DMS153 treated with DMSO at 0.1 percent for 48 hours (cell line): ENCODE data around the gene SMG6.

ENCODE experiments used
- DNase-seq: peaks from one replicate; lab custom pipeline; 2025; ENCODE audit not compliant: unreplicated experiment; lab: John Stamatoyannopoulos, UW

The SMG6 gene

GRCh38 chr17:2084036-2084765 is 219.4 kb downstream of the SMG6 start:
- DNase-seq: no peak

DNA sequence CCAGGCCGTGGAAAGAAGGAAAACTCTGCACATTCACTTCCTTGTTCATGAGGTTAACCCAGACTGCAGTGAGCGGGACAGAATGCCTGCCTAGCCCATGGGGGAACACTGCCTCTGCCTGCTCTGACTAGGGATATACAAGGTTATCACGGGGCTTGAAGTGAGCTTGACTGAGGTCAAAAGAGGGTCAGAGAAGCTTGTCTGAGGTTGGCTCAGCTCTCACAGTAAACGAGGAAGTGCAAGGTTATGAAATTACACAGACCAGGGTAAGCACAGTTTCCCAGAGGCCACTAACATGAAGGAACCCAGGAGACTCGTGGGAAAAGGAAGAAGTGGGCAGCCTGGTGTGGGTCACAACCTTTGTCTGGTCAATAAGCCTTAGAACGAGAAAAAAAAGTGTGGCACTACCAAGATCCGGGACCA is 220.0 kb downstream of the SMG6 start:
- DNase-seq: no peak

DNA sequence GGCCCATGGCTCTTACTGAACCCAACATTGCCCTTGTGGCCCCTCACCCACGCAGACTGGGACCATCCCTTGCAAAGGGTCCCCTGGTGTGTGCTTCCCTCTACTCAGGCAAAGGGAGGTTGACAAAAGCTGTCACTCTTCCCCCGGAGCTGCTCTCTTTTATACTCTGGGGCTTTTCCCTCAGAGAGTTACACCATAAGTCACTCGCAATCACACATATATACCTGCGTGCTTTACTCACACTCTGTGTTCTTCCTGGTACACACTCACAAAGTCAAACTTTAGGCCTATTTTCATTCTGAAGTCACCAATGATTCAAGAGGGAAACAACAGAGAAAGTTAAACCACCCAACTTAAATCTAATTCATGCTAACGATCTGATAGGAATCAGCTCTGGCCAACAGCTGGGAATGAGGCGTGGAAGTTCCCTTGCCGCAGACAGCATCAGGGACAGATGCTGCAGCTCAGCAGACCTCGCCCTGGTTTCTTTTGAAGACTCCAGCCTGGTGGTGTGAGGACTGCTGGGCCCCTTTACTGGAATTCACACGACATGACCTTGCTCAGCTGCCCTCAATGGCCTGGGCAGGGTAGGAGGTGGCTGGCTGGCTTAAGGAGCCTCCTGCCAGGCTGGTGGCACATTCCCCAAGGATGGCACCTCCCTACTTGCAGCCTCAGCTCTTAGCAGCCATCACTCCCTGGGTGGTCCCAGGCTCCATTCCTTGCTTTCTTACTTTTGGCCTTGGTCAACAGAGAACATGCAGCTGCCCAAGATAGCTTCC is 221.4 kb downstream of the SMG6 start:
- DNase-seq: no peak

GRCh38 chr17:2081564-2081963 is 222.0 kb downstream of the SMG6 start:
- DNase-seq: no peak

DNA sequence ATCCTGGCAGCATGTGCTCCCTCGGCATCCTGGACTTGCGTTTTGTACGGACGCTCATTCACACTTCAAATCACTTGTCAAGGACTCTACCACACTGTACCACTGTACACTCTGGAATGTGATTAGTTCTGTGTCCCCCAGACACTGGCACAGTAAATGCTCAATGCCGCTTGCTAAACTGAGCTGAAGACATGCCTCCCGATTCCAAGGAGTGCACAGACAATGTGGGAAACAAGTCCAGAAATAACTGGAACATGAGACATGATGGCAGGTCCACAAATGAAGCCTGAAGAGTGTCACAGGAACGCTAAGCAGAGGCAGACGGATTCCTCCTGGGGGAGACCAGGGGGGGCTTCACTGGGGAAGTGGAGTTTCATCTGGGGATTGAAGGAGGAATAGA is 226.5 kb downstream of the SMG6 start:
- no peak for DNase-seq

- no peak for DNase-seq
Observed at GRCh38 chr17:2076087-2076984, 227.2 kb downstream of the SMG6 start.

- no peak for DNase-seq
Observed at GRCh38 chr17:2075336-2076086, 228.1 kb downstream of the SMG6 start.

DNA sequence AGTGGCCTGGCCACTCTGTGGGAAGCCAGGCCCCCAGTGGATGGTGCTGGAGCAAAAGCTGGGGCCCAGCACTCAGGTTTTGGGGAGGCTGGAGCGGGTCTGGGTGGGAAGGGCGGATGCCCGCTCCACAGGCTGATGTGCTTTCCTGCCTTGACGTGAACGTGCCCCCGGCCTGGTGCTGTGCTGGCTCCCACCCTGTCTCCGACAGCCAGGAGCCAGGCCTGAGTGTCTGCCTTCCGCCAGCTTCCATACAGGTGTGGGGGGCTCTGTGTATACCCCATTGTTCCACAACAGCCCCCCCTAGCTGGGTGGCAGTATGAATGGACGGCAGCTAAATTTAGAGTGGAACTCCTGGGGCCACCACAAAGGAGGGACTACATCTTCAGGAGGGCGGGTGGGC is 228.7 kb downstream of the SMG6 start:
- no peak for DNase-seq

DNA sequence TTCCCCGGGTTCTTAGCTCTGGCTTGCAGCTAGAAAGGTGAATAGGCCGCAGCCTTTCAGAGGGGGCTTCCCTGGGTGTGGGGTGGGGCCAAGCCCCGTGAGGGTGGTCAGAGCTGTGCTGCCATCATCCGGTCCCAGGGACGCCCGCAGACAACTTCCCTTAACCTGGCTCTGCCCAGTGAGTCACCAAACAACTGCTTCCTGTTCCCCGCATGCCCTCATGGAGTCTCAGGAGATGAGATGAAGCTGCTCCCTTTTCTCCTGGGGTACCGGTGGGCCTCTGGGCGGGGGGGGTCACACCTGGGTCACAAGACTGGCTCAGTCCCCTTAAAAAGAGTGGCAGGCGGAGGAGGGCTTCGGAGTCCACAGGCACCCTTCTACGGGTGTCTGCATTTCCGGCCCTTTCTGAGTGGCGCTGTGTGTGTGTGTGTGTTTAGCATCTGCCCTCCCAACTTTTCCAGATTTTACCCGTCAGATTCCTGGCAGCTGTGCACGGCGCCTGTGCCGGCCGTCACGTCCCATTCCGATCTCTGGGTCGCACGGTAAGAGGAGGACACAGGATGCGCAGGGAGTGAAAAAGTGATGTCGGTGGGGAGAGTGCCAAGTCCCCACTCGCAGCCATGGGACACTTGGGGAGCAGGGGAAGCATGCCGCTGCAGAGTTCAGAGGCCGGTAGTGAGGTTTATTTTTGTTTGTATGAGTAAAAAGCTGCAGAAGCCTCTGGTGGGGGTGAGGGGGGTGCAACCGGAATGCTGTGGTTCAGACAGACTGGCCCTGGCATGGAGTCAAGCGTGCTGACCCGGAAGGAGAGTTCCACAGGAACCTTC is 231.9 kb downstream of the SMG6 start:
- DNase-seq: no peak

GRCh38 chr17:2071024-2071385 is 232.6 kb downstream of the SMG6 start:
- no peak for DNase-seq

DNA sequence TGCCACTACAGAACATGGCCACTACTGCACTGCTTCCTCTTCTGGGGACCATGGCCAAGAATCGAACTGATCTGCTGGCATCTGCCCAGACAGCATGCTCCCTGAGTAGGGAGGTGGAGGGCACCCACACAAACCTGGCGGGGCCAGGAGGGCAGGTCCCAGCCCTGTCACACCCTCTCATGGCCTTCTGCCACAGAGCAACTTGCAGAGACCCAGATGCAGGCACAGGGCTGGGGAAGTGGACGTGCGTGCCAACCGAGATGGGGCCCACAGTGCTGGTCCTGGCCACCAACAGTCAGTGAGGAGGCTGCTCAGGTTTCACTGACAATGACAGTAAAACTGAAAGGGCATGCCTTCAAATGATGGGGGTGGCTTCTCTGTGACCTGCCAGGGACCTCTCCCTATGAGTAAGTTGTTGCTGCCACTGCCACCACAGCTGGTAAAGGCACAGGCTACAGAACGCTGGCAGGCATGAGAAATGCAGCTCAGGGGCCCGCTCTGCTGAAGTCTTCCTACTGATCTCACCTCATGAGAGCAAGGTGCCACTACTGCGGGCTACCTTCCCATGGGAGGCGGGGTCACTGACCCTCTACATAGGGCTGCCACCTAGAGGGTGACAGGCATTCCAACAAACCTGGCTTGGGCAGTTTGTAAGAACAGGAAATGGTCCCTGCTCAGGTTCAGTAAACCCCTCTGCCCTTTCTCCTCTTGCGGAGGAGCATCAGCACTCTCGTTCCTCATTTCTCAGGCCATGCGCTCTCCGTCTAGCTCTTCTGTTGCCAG is 233.2 kb downstream of the SMG6 start:
- no peak for DNase-seq

DNA sequence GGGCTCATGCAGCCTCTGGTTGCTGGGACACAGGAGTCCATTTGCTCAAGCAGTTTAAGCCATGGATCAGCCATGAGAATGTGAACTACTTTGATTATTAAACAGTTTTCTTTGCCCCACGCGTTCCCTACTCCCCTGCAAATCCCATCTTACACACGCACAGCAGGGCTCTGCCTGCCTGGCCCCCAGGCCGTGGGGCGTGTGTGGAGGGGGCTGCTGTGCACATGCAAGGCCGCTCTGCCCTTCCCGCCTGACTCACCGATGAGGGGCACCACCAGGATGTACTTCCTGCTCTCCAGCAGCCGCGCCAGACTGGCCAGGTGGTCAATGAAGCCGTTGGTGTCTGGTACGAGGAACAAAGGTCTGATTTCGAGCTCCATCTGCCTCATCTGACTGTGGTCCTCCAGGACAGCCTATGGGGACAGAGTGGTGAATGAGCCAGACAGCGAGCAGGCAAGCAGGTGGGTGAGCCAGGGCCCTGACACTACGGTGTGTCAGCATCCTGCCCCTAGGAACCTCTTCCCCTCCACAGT is 235.0 kb downstream of the SMG6 start:
- no peak for DNase-seq

- no peak for DNase-seq
Observed at GRCh38 chr17:2068031-2068518, 235.5 kb downstream of the SMG6 start.

DNA sequence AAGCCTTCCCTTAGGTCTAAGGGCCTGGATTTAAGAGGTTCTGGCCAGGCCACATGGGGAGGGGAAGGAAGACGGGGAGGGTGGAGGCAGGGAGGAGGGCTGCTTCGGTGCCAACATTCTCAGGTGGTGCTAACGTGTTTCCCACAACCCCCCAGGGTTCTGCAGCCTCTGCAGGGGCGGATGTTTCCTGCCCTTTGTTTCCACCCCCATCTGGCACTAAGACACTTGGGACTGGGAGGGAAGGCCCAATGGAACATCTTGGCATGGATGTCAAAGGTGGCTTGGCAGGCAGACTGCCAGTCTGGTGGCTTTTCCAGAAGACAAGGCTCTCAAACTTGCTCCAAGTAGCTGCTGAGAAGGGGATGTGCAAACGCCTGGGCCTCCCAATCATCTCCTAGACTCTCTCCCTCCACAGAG is 236.0 kb downstream of the SMG6 start:
- DNase-seq: no peak

DNA sequence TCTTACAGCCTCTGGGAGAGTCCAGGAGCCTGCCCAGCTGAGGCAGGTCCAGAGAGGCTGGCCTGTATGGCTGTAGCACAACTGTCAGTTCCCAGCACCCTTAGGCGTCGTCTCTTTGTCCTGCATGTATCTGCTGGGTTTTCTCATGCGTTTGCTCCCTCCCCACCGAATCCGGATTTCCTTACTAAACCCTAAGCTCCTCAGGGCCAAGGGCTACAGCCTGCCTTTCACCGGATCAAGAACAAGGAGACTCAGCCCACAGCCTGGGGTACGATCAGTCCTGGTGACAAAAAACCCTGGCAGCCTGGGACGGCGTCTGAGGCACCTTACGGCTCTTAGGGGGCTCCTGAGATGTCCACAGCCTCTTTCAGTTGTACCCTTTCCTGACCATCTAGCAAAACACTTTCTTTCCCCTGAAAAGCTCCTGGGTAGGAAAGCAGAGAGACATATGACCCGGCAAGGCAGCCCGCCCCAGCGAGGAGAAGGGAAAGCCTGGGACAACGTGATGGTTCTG is 236.5 kb downstream of the SMG6 start:
- DNase-seq: no peak

- DNase-seq: no peak
Observed at GRCh38 chr17:2065949-2066400, 237.6 kb downstream of the SMG6 start.

DNA sequence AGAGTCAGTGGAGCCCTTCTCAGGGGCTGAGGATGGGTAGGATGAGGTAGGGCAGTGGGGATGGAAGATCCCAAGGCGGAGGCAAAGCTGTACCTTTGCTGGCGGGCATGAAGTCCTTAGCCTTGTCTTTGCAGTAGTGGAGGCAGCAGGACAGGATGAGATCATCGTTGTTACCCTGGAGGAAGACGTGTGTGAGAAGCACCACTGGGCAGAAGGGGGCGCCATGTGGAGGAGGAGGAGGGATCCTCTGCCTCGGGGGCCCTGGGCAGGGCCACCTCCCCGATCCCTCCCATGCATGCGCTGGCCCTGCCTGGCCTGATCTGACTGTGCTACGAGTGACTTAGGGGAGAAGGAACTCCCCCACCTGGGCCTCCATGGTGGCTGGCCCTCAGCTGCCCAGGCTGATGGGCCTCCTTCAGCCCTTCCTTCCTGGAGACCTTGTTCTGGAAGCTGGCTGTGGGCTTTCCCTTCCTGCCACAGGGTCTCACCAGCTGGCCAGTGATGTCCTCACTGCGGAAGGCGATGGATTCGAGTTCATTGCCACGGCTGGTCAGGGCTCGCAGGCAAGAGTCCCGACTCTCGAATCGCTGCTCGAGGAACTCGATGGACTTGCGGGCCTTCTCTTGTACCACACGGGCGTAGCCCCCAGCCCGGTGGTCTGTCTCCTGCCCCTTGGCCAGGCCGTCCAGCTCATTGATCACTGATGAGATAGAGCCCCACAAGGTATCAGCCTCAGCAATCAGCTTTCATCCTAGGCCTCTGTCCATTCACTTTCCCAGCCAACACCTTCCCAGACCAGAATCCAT is 238.4 kb downstream of the SMG6 start:
- DNase-seq: no peak

DNA sequence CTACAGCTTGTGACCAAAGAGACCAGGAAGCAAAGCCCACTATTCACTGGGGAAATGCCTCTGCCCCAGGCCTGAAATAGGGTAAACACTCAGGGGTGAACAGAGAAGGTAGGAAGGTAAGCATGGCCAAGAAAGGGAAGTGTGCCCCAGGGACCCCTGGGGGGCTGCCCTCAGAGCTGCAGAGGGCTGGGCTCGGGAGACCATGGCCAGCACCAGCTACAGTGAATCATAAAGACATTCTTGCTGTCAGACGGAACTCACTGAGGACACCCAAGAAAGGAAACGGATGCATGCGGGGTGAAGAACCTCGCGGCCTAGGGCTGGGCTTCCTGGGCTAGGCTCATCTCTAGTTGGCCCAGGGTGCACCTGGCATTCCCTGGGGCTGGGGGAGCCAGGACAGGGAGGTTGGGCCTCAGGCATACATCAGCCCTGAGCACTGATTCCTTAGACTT is 239.0 kb downstream of the SMG6 start:
- DNase-seq: no peak
